IMR-90 (cell line): ENCODE results near the gene PSMB5. TPM values are rescaled to one million over a fixed set of nuclear protein-coding genes. Genes with fewer than 3 reads are reported as not detected.

Experiments used
- ATAC-seq: fragments of 200-7000 bp; cut with Tn5 transposase; 2 replicates; pipeline ENCODE4 v1.9.1; 2020; ENCODE audit warnings: low read depth, mild to moderate bottlenecking, moderate library complexity
- BruUV-seq: library from RNA; stranded (reverse); fragments of 400-500 nt; replicated peaks from 2 replicates; lab custom pipeline; 2021; lab: Mats Ljungman, UMichigan
- CTCF ChIA-PET: fragments of 300-600 bp; formaldehyde crosslinking; extraction: SDS; loops from one replicate; lab custom pipeline; 2021; ENCODE audit warnings: antibody characterized with exemption; lab: Yijun Ruan, JAX
- POLR2A ChIA-PET: fragments of 300-600 bp; sonication (Branson Sonifier 250); formaldehyde crosslinking; loops from one replicate; lab custom pipeline; 2022; ENCODE audit warnings: antibody characterized with exemption; ENCODE audit not compliant: unreplicated experiment; lab: Charles Lee
- DNase-seq: peaks from one replicate; pipeline ENCODE4 v3.0.0; 2013
- H2AFZ ChIP-seq: replicated peaks from 2 replicates; pipeline ENCODE3; 2013; ENCODE audit warnings: low read length, mild to moderate bottlenecking; ENCODE audit not compliant: poor library complexity
- H2AK5ac ChIP-seq: 2 replicates; pipeline ENCODE4 v1.6.1; 2013; ENCODE audit warnings: low read depth, low read length, inconsistent platforms
- H2AK9ac ChIP-seq: replicated peaks from 2 replicates; pipeline ENCODE3; 2013; ENCODE audit warnings: mild to moderate bottlenecking, low read depth, low read length, moderate library complexity; ENCODE audit not compliant: poor library complexity
- H2BK120ac ChIP-seq: 2 replicates; pipeline ENCODE4 v1.6.1; 2013; ENCODE audit warnings: low read depth, low read length, inconsistent platforms
- H2BK15ac ChIP-seq: 3 replicates; pipeline ENCODE4 v1.6.1; 2013; ENCODE audit warnings: low read depth, low read length, inconsistent platforms
- H2BK20ac ChIP-seq: 2 replicates; pipeline ENCODE4 v1.6.1; 2013; ENCODE audit warnings: low read depth, mild to moderate bottlenecking, inconsistent platforms, low read length, moderate library complexity
- H2BK5ac ChIP-seq: 2 replicates; pipeline ENCODE4 v1.6.1; 2013; ENCODE audit warnings: mild to moderate bottlenecking, low read depth, low read length, inconsistent platforms; ENCODE audit not compliant: poor library complexity, severe bottlenecking
- H3K14ac ChIP-seq: replicated peaks from 2 replicates; pipeline ENCODE4 v1.6.1; 2013; ENCODE audit warnings: low read depth, low read length, inconsistent platforms
- H3K18ac ChIP-seq: 2 replicates; pipeline ENCODE4 v1.6.1; 2013; ENCODE audit warnings: low read depth, low read length, control low read depth
- H3K23ac ChIP-seq: 2 replicates; pipeline ENCODE4 v1.6.1; 2013; ENCODE audit warnings: low read depth, low read length, inconsistent platforms
- H3K27ac ChIP-seq: 2 replicates; pipeline ENCODE4 v1.5.1; 2013; ENCODE audit warnings: mild to moderate bottlenecking, control low read depth, low read length; ENCODE audit not compliant: insufficient read depth
- H3K27me3 ChIP-seq: 2 replicates; pipeline ENCODE4 v1.6.1; 2013; ENCODE audit warnings: low read length; ENCODE audit not compliant: control insufficient read depth, insufficient read depth
- H3K36me3 ChIP-seq: 2 replicates; pipeline ENCODE4 v1.6.1; 2013; ENCODE audit warnings: low read length, mixed read lengths; ENCODE audit not compliant: control insufficient read depth, insufficient read depth
- H3K4ac ChIP-seq: 2 replicates; pipeline ENCODE4 v1.6.1; 2013; ENCODE audit warnings: low read depth, low read length, inconsistent platforms
- H3K4me1 ChIP-seq: 2 replicates; pipeline ENCODE4 v1.6.1; 2013; ENCODE audit warnings: low read length, mixed read lengths; ENCODE audit not compliant: control insufficient read depth, insufficient read depth
- H3K4me2 ChIP-seq: 2 replicates; pipeline ENCODE4 v1.6.1; 2013; ENCODE audit warnings: low read depth, mild to moderate bottlenecking, control low read depth, low read length, moderate library complexity
- H3K4me3 ChIP-seq: 2 replicates; pipeline ENCODE4 v1.5.1; 2013; ENCODE audit warnings: low read depth, mild to moderate bottlenecking, control low read depth, low read length, moderate library complexity; ENCODE audit not compliant: insufficient read depth
- H3K56ac ChIP-seq: 2 replicates; pipeline ENCODE4 v1.6.1; 2013; ENCODE audit warnings: low read length, inconsistent platforms; ENCODE audit not compliant: insufficient read depth; ENCODE audit errors: extremely low read depth
- H3K79me1 ChIP-seq, 2 experiments: 2 replicates each; pipeline ENCODE4 v1.6.1; 2013; ENCODE audit warnings: low read length in 2 of 2, inconsistent platforms in 1 of 2, low read depth in 1 of 2
- H3K9ac ChIP-seq: 2 replicates; pipeline ENCODE4 v1.6.1; 2013; ENCODE audit warnings: low read depth, low read length, control low read depth
- H3K9me1 ChIP-seq: 2 replicates; pipeline ENCODE4 v1.6.1; 2013; ENCODE audit warnings: low read length, inconsistent platforms; ENCODE audit not compliant: insufficient read depth
- H3K9me3 ChIP-seq: 2 replicates; pipeline ENCODE4 v1.6.1; 2013; ENCODE audit warnings: low read length; ENCODE audit not compliant: control insufficient read depth, insufficient read depth
- H4K20me1 ChIP-seq: 2 replicates; pipeline ENCODE4 v1.6.1; 2013; ENCODE audit warnings: low read length, inconsistent platforms; ENCODE audit not compliant: insufficient read depth
- H4K5ac ChIP-seq: 2 replicates; pipeline ENCODE4 v1.6.1; 2013; ENCODE audit warnings: mild to moderate bottlenecking, low read depth, low read length, control low read depth
- H4K8ac ChIP-seq, 2 experiments: 2 replicates each; pipeline ENCODE4 v1.6.1; 2013; ENCODE audit warnings: low read depth in 2 of 2, low read length in 2 of 2, control low read depth in 1 of 2, inconsistent platforms in 1 of 2
- H4K91ac ChIP-seq: 2 replicates; pipeline ENCODE4 v1.6.1; 2013; ENCODE audit warnings: low read depth, low read length, inconsistent platforms; ENCODE audit not compliant: insufficient read depth
- MAZ ChIP-seq: IDR thresholded peaks from 2 replicates; pipeline ENCODE4 v1.6.1; 2012; ENCODE audit warnings: low read depth, mild to moderate bottlenecking, low read length, improper control_type of control experiment, moderate library complexity, borderline replicate concordance
- MXI1 ChIP-seq: IDR thresholded peaks from 2 replicates; pipeline ENCODE4 v1.6.1; 2012; ENCODE audit warnings: low read depth, mild to moderate bottlenecking, low read length, moderate library complexity, borderline replicate concordance
- POLR2A ChIP-seq: IDR thresholded peaks from 2 replicates; pipeline ENCODE4 v1.6.1; 2012; ENCODE audit warnings: mild to moderate bottlenecking, low read depth, low read length
- USF2 ChIP-seq: fragments of 150-350 bp; IDR thresholded peaks from 2 replicates; pipeline ENCODE4 v1.6.1; 2017; ENCODE audit warnings: mild to moderate bottlenecking, antibody characterized with exemption, low read length, low read depth
- WGBS, 2 experiments: methylation state at CpG; one replicate each; pipeline versions ENCODE4 v1.1.5 to v1.1.7; 2013; ENCODE audit warnings: missing lambda C conversion rate in 2 of 2; ENCODE audit not compliant: insufficient read length in 1 of 2; ENCODE audit errors: extremely low coverage in 2 of 2; 5-methylcytosine and 5-hydroxymethylcytosine counted together
- dilution Hi-C: fragments of 300-500 bp; cut with HindIII; formaldehyde crosslinking; loops from one replicate; pipeline ENCODE4 v1.14.3; 2018; ENCODE audit warnings: low sequenced_read_pairs; ENCODE audit not compliant: unreplicated experiment
- in situ Hi-C: fragments of 300-500 bp; cut with MboI; formaldehyde crosslinking; loops from 3 replicates; pipeline ENCODE4 v1.14.3; 2019; ENCODE audit warnings: low sequenced_read_pairs, inconsistent platforms, mixed read lengths
- intact Hi-C: fragments of 100-400 bp; cut with micrococcal nuclease; formaldehyde crosslinking; loops from 2 replicates; pipeline ENCODE4 v1.10.0; 2022
- polyA plus RNA-seq, 3 experiments: library from polyadenylated mRNA; depleted of rRNA; stranded (reverse); fragments of >200 nt; gene quantifications; 2 replicates each; pipeline ENCODE4 v1.2.3, GENCODE V29; 2012; ENCODE audit warnings: low replicate concordance in 1 of 3
- total RNA-seq: library from RNA; depleted of rRNA; stranded (reverse); fragments of >200 nt; gene quantifications from 2 replicates; pipeline ENCODE4 v1.2.3, GENCODE V29; 2012

Gene PSMB5
- total and polyA plus RNA-seq, 2 of the 4 experiments (the other 2 are of a cell fraction): 310 to 321 TPM

- no peaks in the 10 kb centered on the region for H3K27me3 ChIP-seq
- peak within 1 kb of the TSS; percentile 75 for H3K23ac ChIP-seq
- ChIA-PET CTCF (interaction anchor here (0.6 to 2.2 kb wide), 14 partner anchors 10 to 112 kb away, joined by 3 to 17 read pairs (median 4); partner anchors contain the start of genes ACIN1, C14orf119 and PSMB11), POLR2A (interaction anchor here (0.6 kb wide), 1 partner anchor 62 kb away, joined by 11 read pairs; no protein-coding TSS in a partner anchor)
- H3K9me1 ChIP-seq: peaks cover under 1% of the 10 kb centered on the region; the same call in 1 of the 2 replicates
- H2BK15ac ChIP-seq: no peak within 1 kb of the TSS
- peak within 1 kb of the TSS; percentile 41 for H2BK5ac ChIP-seq
- H3K79me1 ChIP-seq: peaks cover 0 to 38% of the 10 kb centered on the region in 2 experiments; a peak in 3 of 4 replicates
- H2AFZ ChIP-seq: peak within 1 kb of the TSS; percentile 89
- peak within 1 kb of the TSS; percentile 87 for H3K4me2 ChIP-seq
- no peak within 1 kb of the TSS for H2BK120ac ChIP-seq
- intact Hi-C loops (loop anchor here (1.0 to 2.0 kb wide), 3 partner anchors 52 to 500 kb away; no protein-coding TSS in a partner anchor), dilution Hi-C loops (no loop called here), in situ Hi-C loops (no loop called here)
- H2BK20ac ChIP-seq: no peak within 1 kb of the TSS
- peak within 1 kb of the TSS; percentile 73 for H3K9ac ChIP-seq
- no peak within 1 kb of the TSS; a peak in 1 of 4 replicates for H4K8ac ChIP-seq
- peaks cover 12% of the 10 kb centered on the region for H3K4me1 ChIP-seq
- 0 out of 2 replicates have a peak within 1 kb of the TSS, but pooled peaks have one; percentile 25 for H4K91ac ChIP-seq
- TF ChIP-seq USF2: no peak
- TF ChIP-seq POLR2A: 0 out of 2 replicates have a peak, but pooled peaks have one; percentile 16
- peak; percentile 47; the same call in 1 of the 2 replicates for TF ChIP-seq MXI1
- TF ChIP-seq MAZ: peak; percentile 69; the same call in 1 of the 2 replicates
- no peak within 1 kb of the TSS for H4K5ac ChIP-seq
- H3K56ac ChIP-seq: peak within 1 kb of the TSS; percentile 22; the same call in 1 of the 2 replicates
- peak within 1 kb of the TSS; percentile 78 for H2AK5ac ChIP-seq
- H4K20me1 ChIP-seq: peaks cover 14% of the 10 kb centered on the region
- H2AK9ac ChIP-seq: peak within 1 kb of the TSS; percentile 95
- H3K18ac ChIP-seq: no peak within 1 kb of the TSS
- 13% methylated on average over 13 of the region's 73 CpGs; no CpG with 5 or more reads in 1 of the 2 experiments for WGBS, 2 experiments
- peak within 1 kb of the TSS; percentile 68; the same call in 1 of the 2 replicates for H3K14ac ChIP-seq
- no TSS peak for BruUV-seq
- H3K4ac ChIP-seq: peak within 1 kb of the TSS; percentile 85
- peaks cover 32% of the 10 kb centered on the region for H3K36me3 ChIP-seq
- peak within 1 kb of the TSS; percentile 62 for H3K4me3 ChIP-seq
- ATAC-seq: peak; percentile 78
- peak; percentile 57 for DNase-seq
- H3K27ac ChIP-seq: peak within 1 kb of the TSS; percentile 70
- no peaks in the 10 kb centered on the region for H3K9me3 ChIP-seq
Measured at GRCh38 chr14:23056956-23057756, 22.5 kb upstream of the PSMB5 start, which contains the start of gene CDH24. Gene CDH24 (minus strand): TSS chr14:23057520. CDS start chr14:23055733, 1,787 bp downstream.
